ENCODE measurements around the gene RGS3.
A peak's percentile ranks its signal among the peaks of the same experiment; 100 is the strongest.

GRCh38 chr9:113464286-113464660, 746 bp downstream of the RGS3 start:
- peak in 1 of 3 donors; percentile 2 for TF ChIP-seq POLR2A (IDR thresholded peaks at IDR 0.05)
- TF ChIP-seq, protein P1, sequence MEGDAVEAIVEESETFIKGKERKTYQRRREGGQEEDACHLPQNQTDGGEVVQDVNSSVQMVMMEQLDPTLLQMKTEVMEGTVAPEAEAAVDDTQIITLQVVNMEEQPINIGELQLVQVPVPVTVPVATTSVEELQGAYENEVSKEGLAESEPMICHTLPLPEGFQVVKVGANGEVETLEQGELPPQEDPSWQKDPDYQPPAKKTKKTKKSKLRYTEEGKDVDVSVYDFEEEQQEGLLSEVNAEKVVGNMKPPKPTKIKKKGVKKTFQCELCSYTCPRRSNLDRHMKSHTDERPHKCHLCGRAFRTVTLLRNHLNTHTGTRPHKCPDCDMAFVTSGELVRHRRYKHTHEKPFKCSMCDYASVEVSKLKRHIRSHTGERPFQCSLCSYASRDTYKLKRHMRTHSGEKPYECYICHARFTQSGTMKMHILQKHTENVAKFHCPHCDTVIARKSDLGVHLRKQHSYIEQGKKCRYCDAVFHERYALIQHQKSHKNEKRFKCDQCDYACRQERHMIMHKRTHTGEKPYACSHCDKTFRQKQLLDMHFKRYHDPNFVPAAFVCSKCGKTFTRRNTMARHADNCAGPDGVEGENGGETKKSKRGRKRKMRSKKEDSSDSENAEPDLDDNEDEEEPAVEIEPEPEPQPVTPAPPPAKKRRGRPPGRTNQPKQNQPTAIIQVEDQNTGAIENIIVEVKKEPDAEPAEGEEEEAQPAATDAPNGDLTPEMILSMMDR (IDR thresholded peaks at IDR 0.05), result no peak
